GM12878 (cell line): ENCODE data around the gene HTR3A. TPM values are rescaled to one million over a fixed set of nuclear protein-coding genes. Genes with fewer than 3 reads are reported as not detected.

Experiments
- ATAC-seq: fragments of 200-7000 bp; cut with Tn5 transposase; 3 replicates; pipeline ENCODE4 v1.9.1; 2020; ENCODE audit warnings: mild to moderate bottlenecking, moderate library complexity
- BruUV-seq: library from RNA; stranded (reverse); fragments of 400-500 nt; replicated peaks from 2 replicates; lab custom pipeline; 2021; lab: Mats Ljungman, UMichigan
- CTCF ChIA-PET: fragments of 300-600 bp; sonication (Branson Sonifier 250); formaldehyde crosslinking; extraction: SDS; loops from one replicate; lab custom pipeline; 2021; ENCODE audit warnings: inconsistent platforms; lab: Yijun Ruan, JAX
- POLR2A ChIA-PET: fragments of 350-600 bp; formaldehyde crosslinking; extraction: SDS; loops from one replicate; lab custom pipeline; 2021; ENCODE audit warnings: inconsistent platforms; lab: Charles Lee
- RAD21 ChIA-PET: fragments of 300-600 bp; sonication (Branson Sonifier 250); formaldehyde crosslinking; loops from one replicate; lab custom pipeline; 2023; ENCODE audit warnings: antibody characterized with exemption; ENCODE audit not compliant: unreplicated experiment; lab: Charles Lee
- SMC1A ChIA-PET: fragments of 300-600 bp; sonication (Branson Sonifier 250); formaldehyde crosslinking; loops from one replicate; lab custom pipeline; 2023; ENCODE audit not compliant: unreplicated experiment, uncharacterized antibody; lab: Charles Lee
- DNase-seq: peaks from one replicate; pipeline ENCODE4 v3.0.0-alpha.2; 2011; ENCODE audit warnings: low read depth, low spot score
- FAIRE-seq: peaks from 3 replicates; lab custom pipeline; 2011; peaks lifted over from hg19 to GRCh38; lab: Jason Lieb, UNC
- H2AFZ ChIP-seq: 2 replicates; pipeline ENCODE4 v1.6.0; 2011; ENCODE audit warnings: low read depth, low read length, control low read depth; ENCODE audit not compliant: control insufficient read depth
- H3K27ac ChIP-seq: 2 replicates; pipeline ENCODE4 v1.5.1; 2011; ENCODE audit warnings: control low read depth; ENCODE audit not compliant: control insufficient read depth, insufficient read depth
- H3K27me3 ChIP-seq, 2 experiments: replicated peaks in 1 of 2; 2 replicates each; pipeline versions ENCODE4 v1.6.0 to v1.6.1; 2011; ENCODE audit warnings: low read length in 1 of 2; ENCODE audit not compliant: control insufficient read depth in 2 of 2, insufficient read depth in 2 of 2
- H3K36me3 ChIP-seq, 2 experiments: 2 replicates each; pipeline ENCODE4 v1.5.1; 2011; ENCODE audit warnings: low read length in 1 of 2; ENCODE audit not compliant: control insufficient read depth in 2 of 2, insufficient read depth in 2 of 2
- H3K4me1 ChIP-seq: 2 replicates; pipeline ENCODE4 v1.6.1; 2011; ENCODE audit warnings: mild to moderate bottlenecking, low read length, moderate library complexity, mixed read lengths; ENCODE audit not compliant: control insufficient read depth, insufficient read depth
- H3K4me2 ChIP-seq: 2 replicates; pipeline ENCODE4 v1.6.0; 2011; ENCODE audit warnings: control low read depth; ENCODE audit not compliant: control insufficient read depth, insufficient read depth
- H3K4me3 ChIP-seq: fragments of 200-600 bp; sonication (generic); 2 replicates; pipeline ENCODE4 v1.5.1; 2016
- H3K79me2 ChIP-seq: 2 replicates; pipeline ENCODE4 v1.6.0; 2011; ENCODE audit warnings: low read length; ENCODE audit not compliant: control insufficient read depth, insufficient read depth
- H3K9ac ChIP-seq: 2 replicates; pipeline ENCODE4 v1.8.0; 2011; ENCODE audit warnings: low read length, control low read depth, mixed read lengths; ENCODE audit not compliant: control insufficient read depth, insufficient read depth
- H3K9me3 ChIP-seq: replicated peaks from 3 replicates; pipeline ENCODE4 v1.5.1; 2011; ENCODE audit warnings: mild to moderate bottlenecking, low read length; ENCODE audit not compliant: control insufficient read depth, insufficient read depth
- H4K20me1 ChIP-seq: 2 replicates; pipeline ENCODE4 v1.6.0; 2011; ENCODE audit not compliant: control insufficient read depth, insufficient read depth
- BMI1 ChIP-seq: fragments of 450-650 bp; IDR thresholded peaks from 2 replicates; pipeline ENCODE4 v1.6.1; 2016; ENCODE audit warnings: mild to moderate bottlenecking, moderate library complexity, borderline replicate concordance
- CTCF ChIP-seq, 3 experiments: IDR thresholded peaks in 2 of 3; conservative IDR thresholded peaks in 1 of 3; 2 replicates each; pipeline ENCODE4 v1.5.1; 2011; ENCODE audit warnings: low read depth in 3 of 3, low read length in 3 of 3, mild to moderate bottlenecking in 3 of 3, control low read depth in 2 of 3, moderate library complexity in 2 of 3, inconsistent platforms in 1 of 3, mixed read lengths in 1 of 3; ENCODE audit not compliant: control insufficient read depth in 2 of 3, insufficient read depth in 1 of 3; ENCODE audit errors: extremely low read depth in 1 of 3
- E4F1 ChIP-seq: fragments of 450-650 bp; IDR thresholded peaks from 2 replicates; pipeline ENCODE4 v1.6.1; 2018; ENCODE audit warnings: borderline replicate concordance, mild to moderate bottlenecking; ENCODE audit not compliant: partially characterized antibody
- HDGF ChIP-seq: fragments of 450-650 bp; IDR thresholded peaks from 2 replicates; pipeline ENCODE4 v1.6.1; 2016; ENCODE audit warnings: antibody characterized with exemption
- IKZF2 ChIP-seq, 2 experiments: fragments of 450-650 bp; IDR thresholded peaks; 2 replicates each; pipeline ENCODE4 v1.6.1; 2017; ENCODE audit warnings: mild to moderate bottlenecking in 2 of 2, moderate library complexity in 2 of 2
- MAX ChIP-seq: IDR thresholded peaks from 2 replicates; pipeline ENCODE4 v1.6.1; 2012; ENCODE audit warnings: low read depth, low read length, improper control_type of control experiment
- NBN ChIP-seq: fragments of 450-650 bp; IDR thresholded peaks from 2 replicates; pipeline ENCODE4 v1.6.1; 2016
- RAD21 ChIP-seq: IDR thresholded peaks from 2 replicates; pipeline ENCODE4 v1.6.1; 2011; ENCODE audit warnings: mild to moderate bottlenecking, low read depth, low read length, moderate library complexity; ENCODE audit not compliant: insufficient read depth
- SIX5 ChIP-seq: IDR thresholded peaks from 2 replicates; pipeline ENCODE4 v1.6.1; 2011; ENCODE audit warnings: mild to moderate bottlenecking, low read depth, low read length, moderate library complexity; ENCODE audit not compliant: severe bottlenecking
- SMAD1 ChIP-seq: fragments of 450-650 bp; IDR thresholded peaks from 2 replicates; pipeline ENCODE4 v1.6.1; 2018; ENCODE audit warnings: mild to moderate bottlenecking, low read depth; ENCODE audit not compliant: partially characterized antibody
- TAF1 ChIP-seq: IDR thresholded peaks from 2 replicates; pipeline ENCODE4 v1.6.1; 2011; ENCODE audit warnings: mild to moderate bottlenecking, low read depth, low read length, borderline replicate concordance
- ZBTB40 ChIP-seq: fragments of 450-650 bp; IDR thresholded peaks from 2 replicates; pipeline ENCODE4 v1.6.1; 2016; ENCODE audit warnings: mild to moderate bottlenecking, moderate library complexity, borderline replicate concordance
- WGBS: methylation state at CpG from one replicate; pipeline ENCODE4 v1.1.6; 2016; ENCODE audit warnings: low lambda C conversion rate; ENCODE audit not compliant: insufficient replicate concordance, insufficient coverage; ENCODE audit errors: missing lambda C conversion rate; 5-methylcytosine and 5-hydroxymethylcytosine counted together
- in situ Hi-C: fragments of 300-500 bp; cut with MboI; formaldehyde crosslinking; loops from 9 replicates; pipeline ENCODE4 v1.14.3; 2018; ENCODE audit warnings: mixed read lengths
- intact Hi-C: fragments of 100-400 bp; cut with micrococcal nuclease; formaldehyde crosslinking; loops from one replicate; pipeline ENCODE4 v1.14.2; 2022; ENCODE audit not compliant: unreplicated experiment
- polyA plus RNA-seq, 11 experiments: library from polyadenylated mRNA; depleted of rRNA in 4 of 11; unstranded in 6 of 11; stranded (reverse) in 5 of 11; fragments of >200 nt; fragmentation: Nextera tagmentation in 4 of 11; fragmentation: Illumina TruSeq in 1 of 11; extraction: Ambion mirVana in 4 of 11; extraction: Trizol in 1 of 11; gene quantifications; 1 replicate in 1 of 11; 2 replicates in 10 of 11; pipeline versions ENCODE4 v1.2.1 to v1.2.3, GENCODE V29; 2011 to 2016; ENCODE audit warnings: inconsistent platforms in 2 of 11, missing spikeins in 2 of 11, low read depth in 1 of 11
- total RNA-seq, 4 experiments: library from RNA; depleted of rRNA in 3 of 4; stranded (reverse); fragments of >200 nt in 3 of 4; fragmentation: Illumina TruSeq in 1 of 4; extraction: Trizol in 1 of 4; gene quantifications; 2 replicates each; pipeline versions ENCODE4 v1.2.1 to v1.2.3, GENCODE V29; 2013 to 2021

HTR3A gene
- total and polyA plus RNA-seq, 10 of the 15 experiments (the other 5 are each of a cell fraction or from before 2014, with no cell fraction given), result not detected

- Histone ChIP-seq H4K20me1 (no peaks in the 10 kb centered on the region; the same call in 1 of the 2 replicates), H3K4me1 (no peaks in the 10 kb centered on the region), H3K27ac (no peak overlapping the region), H3K27me3 (no peaks in the 10 kb centered on the region; a peak in 1 of 4 replicates), H3K9ac (no peak overlapping the region), H2AFZ (no peak overlapping the region), H3K36me3 (no peaks in the 10 kb centered on the region), H3K9me3 (no peaks in the 10 kb centered on the region), H3K4me2 (no peak overlapping the region), H3K4me3 (no peak overlapping the region), H3K79me2 (no peaks in the 10 kb centered on the region)
- CTCF ChIA-PET, result interaction anchor here (1.3 kb wide), 1 partner anchor 225 kb away, joined by 7 read pairs; no protein-coding TSS in a partner anchor
- intact Hi-C loops, result loop anchor here (5.0 kb wide), 1 partner anchor 226 kb away; no protein-coding TSS in a partner anchor
- FAIRE-seq, result no peak
- no TSS peak for BruUV-seq
- WGBS, result 29% methylated on average over 30 of the region's 37 CpGs
- no peak for DNase-seq
- TF ChIP-seq BMI1 (no peak), SIX5 (no peak), SMAD1 (no peak), HDGF (no peak), CTCF (IDR thresholded peaks at IDR 0.05 in 2 of 3, conservative IDR thresholded peaks at IDR 0.05 in 1 of 3; ENCODE audit: control insufficient read depth in 2 of 3, extremely low read depth in 1 of 3, insufficient read depth in 1 of 3, low read depth in 3 of 3, low read length in 3 of 3) (peak; percentile 26 to 52 (median 36)), IKZF2 (IDR thresholded peaks at IDR 0.05) (no peak), RAD21 (0 out of 2 replicates have a peak, but pooled peaks have one; percentile 22), E4F1 (no peak), ZBTB40 (no peak), MAX (no peak), NBN (no peak), TAF1 (no peak)
- TF ChIP-seq, all 136 proteins: peak for 2
- RAD21 ChIA-PET, result no interaction called here
- in situ Hi-C loops, result no loop called here
- POLR2A ChIA-PET, result no interaction called here
- SMC1A ChIA-PET, result no interaction called here
- peak; percentile 80 for ATAC-seq
Measured at GRCh38 chr11:114036147-114036811, 61.4 kb downstream of the HTR3A start.
